ENCODE data around the gene RAMP3.

RAMP3 gene

GRCh38 chr7:45223728-45224630 is 66.4 kb downstream of the RAMP3 start:
- Histone ChIP-seq H3K36me3 (ENCODE audit: insufficient read depth) (no peaks in the 10 kb centered on the region), H3K4me1 (ENCODE audit: low read depth, poor library complexity, severe bottlenecking) (no peaks in the 10 kb centered on the region), H3K27me3 (ENCODE audit: insufficient read depth, low read depth) (no peaks in the 10 kb centered on the region)

DNA sequence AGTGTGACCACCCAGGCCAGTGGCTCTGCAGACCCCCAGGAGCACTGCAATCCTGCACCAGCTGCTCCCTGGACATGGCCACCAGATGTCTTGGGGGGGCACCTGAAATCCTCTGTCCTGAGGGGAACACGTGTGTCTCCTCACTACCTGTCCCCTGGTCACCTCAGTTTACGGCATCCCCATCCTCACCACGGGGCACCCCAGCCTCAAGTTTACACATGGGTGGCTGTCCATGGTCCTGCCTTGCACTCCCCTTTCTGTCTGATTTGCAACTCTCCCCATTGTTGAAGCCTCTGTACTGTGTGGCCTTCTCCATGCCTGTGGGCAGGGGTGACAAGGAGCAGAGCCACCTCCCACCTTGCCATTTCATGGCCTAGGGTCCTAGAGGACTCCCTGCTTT is 67.2 kb downstream of the RAMP3 start:
- no peak overlapping the region for H3K9ac ChIP-seq
- no peak overlapping the region for H3K4me3 ChIP-seq (IDR thresholded peaks at IDR 0.05; ENCODE audit: insufficient read depth, low read depth, low read length)
- no peaks in the 10 kb centered on the region for H3K27me3 ChIP-seq (ENCODE audit: insufficient read depth, low read depth)
- no peak overlapping the region for H3K27ac ChIP-seq
- no peak overlapping the region for H2AFZ ChIP-seq (ENCODE audit: low read depth)
- H3K4me1 ChIP-seq (ENCODE audit: low read depth, poor library complexity, severe bottlenecking) = no peaks in the 10 kb centered on the region
- no peaks in the 10 kb centered on the region for H3K79me2 ChIP-seq (ENCODE audit: insufficient read depth, low read depth)
- TF ChIP-seq CTCF (conservative IDR thresholded peaks at IDR 0.05; ENCODE audit: low read depth, low read length) = no peak
- no peaks in the 10 kb centered on the region for H4K20me1 ChIP-seq (ENCODE audit: insufficient read depth)
- H3K4me2 ChIP-seq = no peak overlapping the region
- H3K36me3 ChIP-seq (ENCODE audit: insufficient read depth) = no peaks in the 10 kb centered on the region

More at GRCh38 chr7:45223728-45224630, 66.4 kb downstream of the RAMP3 start:
- Histone ChIP-seq H3K27ac (no peak overlapping the region), H3K9ac (no peak overlapping the region), H3K4me3 (IDR thresholded peaks at IDR 0.05; ENCODE audit: insufficient read depth, low read depth, low read length) (no peak overlapping the region), H3K79me2 (ENCODE audit: insufficient read depth, low read depth) (no peaks in the 10 kb centered on the region), H2AFZ (ENCODE audit: low read depth) (no peak overlapping the region), H4K20me1 (ENCODE audit: insufficient read depth) (no peaks in the 10 kb centered on the region), H3K4me2 (no peak overlapping the region)
- TF ChIP-seq CTCF (conservative IDR thresholded peaks at IDR 0.05; ENCODE audit: low read depth, low read length) = no peak

DNA sequence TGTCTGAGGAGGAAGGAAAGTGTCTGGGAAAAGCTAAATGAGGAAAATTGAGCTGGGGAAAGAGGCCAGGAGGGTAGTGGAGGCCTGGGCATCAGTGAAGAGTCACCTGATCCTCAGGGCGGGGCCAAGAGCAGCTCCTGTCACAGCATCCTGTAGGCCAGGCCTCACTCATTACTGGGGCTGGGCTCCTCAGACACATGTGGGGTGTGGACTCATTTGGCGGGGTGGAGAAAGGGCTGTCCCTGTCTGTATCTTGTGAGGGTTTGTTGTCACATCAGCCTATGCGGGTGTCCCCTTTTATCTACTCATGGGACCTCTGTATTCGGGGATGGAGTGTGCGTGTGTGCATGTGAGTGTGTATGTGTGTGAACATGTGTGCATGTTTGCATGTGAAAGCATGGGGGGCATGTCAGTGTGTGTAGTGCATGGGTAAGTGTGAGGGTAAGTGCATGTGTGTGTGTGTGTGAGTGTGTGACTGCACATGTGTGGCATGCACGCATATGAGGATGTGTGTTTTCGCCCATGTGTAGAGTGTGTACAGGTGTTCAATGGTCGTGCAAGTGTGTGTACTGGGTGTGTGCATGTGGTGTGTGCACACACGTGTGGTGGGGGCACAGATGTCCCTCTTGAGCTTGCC is 67.8 kb downstream of the RAMP3 start:
- no peak for TF ChIP-seq CTCF (conservative IDR thresholded peaks at IDR 0.05; ENCODE audit: low read depth, low read length)
- Histone ChIP-seq H3K27me3 (ENCODE audit: insufficient read depth, low read depth) (no peaks in the 10 kb centered on the region), H3K27ac (no peak overlapping the region), H2AFZ (ENCODE audit: low read depth) (no peak overlapping the region), H3K4me1 (ENCODE audit: low read depth, poor library complexity, severe bottlenecking) (no peaks in the 10 kb centered on the region), H3K79me2 (ENCODE audit: insufficient read depth, low read depth) (no peaks in the 10 kb centered on the region), H4K20me1 (ENCODE audit: insufficient read depth) (no peaks in the 10 kb centered on the region), H3K4me3 (IDR thresholded peaks at IDR 0.05; ENCODE audit: insufficient read depth, low read depth, low read length) (no peak overlapping the region), H3K4me2 (no peak overlapping the region), H3K9ac (no peak overlapping the region), H3K36me3 (ENCODE audit: insufficient read depth) (no peaks in the 10 kb centered on the region)

GRCh38 chr7:45225948-45226335 is 68.4 kb downstream of the RAMP3 start:
- no peaks in the 10 kb centered on the region for H3K27me3 ChIP-seq (ENCODE audit: insufficient read depth, low read depth)
- H3K4me3 ChIP-seq (IDR thresholded peaks at IDR 0.05; ENCODE audit: insufficient read depth, low read depth, low read length) = no peak overlapping the region
- H3K4me1 ChIP-seq (ENCODE audit: low read depth, poor library complexity, severe bottlenecking) = no peaks in the 10 kb centered on the region
- no peak for TF ChIP-seq CTCF (conservative IDR thresholded peaks at IDR 0.05; ENCODE audit: low read depth, low read length)
- H2AFZ ChIP-seq (ENCODE audit: low read depth) = no peak overlapping the region
- no peak overlapping the region for H3K9ac ChIP-seq
- H3K79me2 ChIP-seq (ENCODE audit: insufficient read depth, low read depth) = no peaks in the 10 kb centered on the region
- H3K36me3 ChIP-seq (ENCODE audit: insufficient read depth) = no peaks in the 10 kb centered on the region
- H3K4me2 ChIP-seq = no peak overlapping the region
- H4K20me1 ChIP-seq (ENCODE audit: insufficient read depth) = no peaks in the 10 kb centered on the region
- no peak overlapping the region for H3K27ac ChIP-seq
